Measurements from ENCODE around the gene NOL3. TPM values are rescaled to one million over a fixed set of nuclear protein-coding genes. Genes with fewer than 3 reads are reported as not detected.
A peak's percentile ranks its signal among the peaks of the same experiment; 100 is the strongest.

The NOL3 gene
- total RNA-seq, 5 donors from 2014 or later (not counting 1 experiment from before 2014, with no cell fraction given), result 2.1 to 8.0 (median 5.2) TPM

DNA sequence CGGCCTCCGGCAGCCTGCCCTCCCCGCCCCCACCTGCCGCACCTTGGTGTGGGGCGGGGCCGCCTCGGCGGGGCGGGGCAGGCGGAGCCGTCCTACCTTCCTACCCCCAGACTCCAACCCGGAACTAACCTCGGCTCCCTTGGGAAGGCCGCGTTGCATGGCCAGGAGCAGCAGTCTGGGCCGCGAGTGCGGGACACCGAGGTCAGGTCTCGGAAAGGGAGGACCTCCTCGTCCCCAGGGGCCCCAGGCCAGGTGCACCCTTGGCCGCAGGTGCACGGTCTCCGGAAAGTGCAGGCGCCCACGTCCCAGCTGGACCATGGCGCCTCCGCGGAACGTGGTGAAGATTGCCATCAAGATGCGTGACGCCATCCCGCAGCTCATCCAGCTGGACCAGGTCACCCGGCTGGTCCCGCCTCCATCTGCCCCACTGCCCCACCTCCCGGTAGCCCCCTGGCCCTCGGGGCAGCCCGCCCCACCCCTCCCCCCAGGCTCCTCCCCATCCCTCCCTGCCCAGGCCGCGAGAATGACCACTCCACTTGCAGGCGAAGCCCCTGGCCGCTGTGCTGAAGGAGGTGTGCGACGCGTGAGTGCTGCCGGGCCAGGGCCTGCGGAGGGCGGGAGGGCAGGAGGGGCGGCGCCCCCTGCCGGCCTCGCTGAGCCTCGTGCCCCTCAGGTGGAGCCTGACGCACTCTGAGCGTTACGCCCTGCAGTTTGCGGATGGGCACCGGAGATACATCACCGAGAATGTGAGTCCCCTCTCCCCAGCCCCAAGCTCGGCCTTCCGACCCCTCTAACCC, 28.9 kb downstream of the NOL3 start, which contains the start of gene ELMO3:
TSS of gene ELMO3 (plus strand) at position 121 of the 797 bp plus-strand sequence. CDS start at position 317, 196 bp downstream.
- POLR2A ChIA-PET, result no interaction called here
- H3K9me3 ChIP-seq, result no peaks in the 10 kb centered on the region
- DNase-seq (no peak), ATAC-seq (replicated peaks in 1 of 4) (peak in 1 of 4 experiments; percentile 33)
- 97% methylated on average over 33 of the region's 61 CpGs for WGBS (ENCODE audit: insufficient coverage)
- CTCF ChIA-PET, result no interaction called here
- Mint-ChIP-seq H3K4me3 (no peak within 1 kb of the TSS), H3K36me3 (peaks cover 20% of the 10 kb centered on the region), H3K4me1 (peaks cover 17 to 29% (median 17%) of the 10 kb centered on the region in 3 donors), H3K9me3 (no peaks in the 10 kb centered on the region), H3K27me3 (no peaks in the 10 kb centered on the region), H3K27ac (peak within 1 kb of the TSS in 1 of 2 donors; percentile 31)
- H3K4me3 ChIP-seq (ENCODE audit: control insufficient read depth in 1 of 2, extremely low read depth in 1 of 2, low read length in 1 of 2), result no peak within 1 kb of the TSS
- H3K4me1 ChIP-seq (ENCODE audit: control insufficient read depth in 1 of 2, extremely low read depth in 1 of 2, insufficient read depth in 2 of 2, low read length in 2 of 2), result peaks cover 0 to 27% of the 10 kb centered on the region in 2 experiments
- H3K36me3 ChIP-seq (ENCODE audit: control insufficient read depth in 2 of 2, extremely low read depth in 1 of 2, insufficient read depth in 1 of 2, low read length in 1 of 2), result peaks cover 31 to 75% of the 10 kb centered on the region in 2 donors
- no peak within 1 kb of the TSS for H3K27ac ChIP-seq (ENCODE audit: low read length)
- H3K27me3 ChIP-seq (replicated peaks in 1 of 2; ENCODE audit: control insufficient read depth in 2 of 2, extremely low read depth in 1 of 2, insufficient read depth in 2 of 2, low read length in 1 of 2), result no peaks in the 10 kb centered on the region

DNA sequence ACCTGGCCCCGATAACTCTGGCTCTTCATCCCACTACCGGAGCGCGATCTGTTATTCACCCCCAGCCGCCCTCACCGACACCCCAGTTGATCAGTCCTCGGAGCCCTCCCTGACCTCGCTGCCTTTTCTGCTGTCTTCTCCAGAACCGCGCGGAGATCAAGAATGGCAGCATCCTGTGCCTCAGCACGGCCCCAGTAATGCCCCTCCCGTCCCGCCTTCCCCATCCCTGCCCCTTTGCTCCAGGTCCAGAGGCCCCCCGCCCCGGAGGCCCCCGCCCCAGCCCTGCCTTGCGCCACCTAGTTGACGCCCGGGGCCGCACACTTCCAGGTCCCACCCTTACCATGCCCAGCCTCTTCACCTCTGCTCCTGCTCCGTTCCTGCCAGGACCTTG, 29.5 kb downstream of the NOL3 start:
- H3K4me1 Mint-ChIP-seq, result peaks cover 14 to 24% (median 16%) of the 10 kb centered on the region in 3 donors
- DNase-seq (no peak), ATAC-seq (replicated peaks in 1 of 4) (no peak)
- POLR2A ChIA-PET, result no interaction called here
- no peaks in the 10 kb centered on the region for H3K27me3 Mint-ChIP-seq
- no peaks in the 10 kb centered on the region for H3K27me3 ChIP-seq (replicated peaks in 1 of 2; ENCODE audit: control insufficient read depth in 2 of 2, extremely low read depth in 1 of 2, insufficient read depth in 2 of 2, low read length in 1 of 2)
- H3K4me1 ChIP-seq (ENCODE audit: control insufficient read depth in 1 of 2, extremely low read depth in 1 of 2, insufficient read depth in 2 of 2, low read length in 2 of 2), result peaks cover 0 to 21% of the 10 kb centered on the region in 2 experiments
- CTCF ChIA-PET, result no interaction called here
- H3K4me3 ChIP-seq (ENCODE audit: control insufficient read depth in 1 of 2, extremely low read depth in 1 of 2, low read length in 1 of 2), result no peak overlapping the region
- H3K9me3 Mint-ChIP-seq, result no peaks in the 10 kb centered on the region
- no peaks in the 10 kb centered on the region for H3K9me3 ChIP-seq
- H3K27ac Mint-ChIP-seq, result no peak overlapping the region
- peaks cover 20% of the 10 kb centered on the region for H3K36me3 Mint-ChIP-seq
- no peak overlapping the region for H3K4me3 Mint-ChIP-seq
- peaks cover 30 to 69% of the 10 kb centered on the region in 2 donors for H3K36me3 ChIP-seq (ENCODE audit: control insufficient read depth in 2 of 2, extremely low read depth in 1 of 2, insufficient read depth in 1 of 2, low read length in 1 of 2)
- 92% methylated on average over 20 of the region's 22 CpGs for WGBS (ENCODE audit: insufficient coverage)
- no peak overlapping the region for H3K27ac ChIP-seq (ENCODE audit: low read length)

DNA sequence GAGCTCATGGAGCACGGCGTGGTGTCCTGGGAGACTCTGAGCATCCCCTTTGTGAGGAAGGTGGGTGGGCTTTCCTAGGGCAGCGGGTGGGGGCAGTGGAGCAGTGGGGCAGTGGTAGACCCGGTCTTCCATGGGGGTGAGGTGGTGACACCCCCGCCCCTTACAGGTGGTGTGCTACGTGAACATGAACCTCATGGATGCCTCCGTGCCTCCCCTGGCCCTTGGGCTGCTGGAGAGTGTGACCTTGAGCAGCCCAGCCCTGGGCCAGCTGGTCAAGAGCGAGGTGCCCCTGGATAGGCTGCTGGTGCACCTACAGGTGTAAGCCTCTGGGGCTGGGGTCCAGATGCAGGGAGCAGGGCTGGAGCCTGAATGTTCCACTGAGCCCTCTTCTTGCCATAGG, 30.2 kb downstream of the NOL3 start:
- 94% methylated on average over 8 of the region's 8 CpGs for WGBS (ENCODE audit: insufficient coverage)
- peaks cover 13 to 18% (median 16%) of the 10 kb centered on the region in 3 donors for H3K4me1 Mint-ChIP-seq
- no peaks in the 10 kb centered on the region for H3K9me3 Mint-ChIP-seq
- no peaks in the 10 kb centered on the region for H3K27me3 Mint-ChIP-seq
- DNase-seq, result no peak
- no peak overlapping the region for H3K27ac Mint-ChIP-seq
- POLR2A ChIA-PET, result no interaction called here
- peaks cover 27 to 62% of the 10 kb centered on the region in 2 donors for H3K36me3 ChIP-seq (ENCODE audit: control insufficient read depth in 2 of 2, extremely low read depth in 1 of 2, insufficient read depth in 1 of 2, low read length in 1 of 2)
- H3K36me3 Mint-ChIP-seq, result peaks cover 19% of the 10 kb centered on the region
- H3K4me3 Mint-ChIP-seq, result no peak overlapping the region
- H3K27me3 ChIP-seq (replicated peaks in 1 of 2; ENCODE audit: control insufficient read depth in 2 of 2, extremely low read depth in 1 of 2, insufficient read depth in 2 of 2, low read length in 1 of 2), result no peaks in the 10 kb centered on the region
- no peaks in the 10 kb centered on the region for H3K9me3 ChIP-seq
- no peak for ATAC-seq (replicated peaks in 1 of 4)
- CTCF ChIA-PET, result no interaction called here
- H3K27ac ChIP-seq (ENCODE audit: low read length), result no peak overlapping the region
- no peak overlapping the region for H3K4me3 ChIP-seq (ENCODE audit: control insufficient read depth in 1 of 2, extremely low read depth in 1 of 2, low read length in 1 of 2)
- H3K4me1 ChIP-seq (ENCODE audit: control insufficient read depth in 1 of 2, extremely low read depth in 1 of 2, insufficient read depth in 2 of 2, low read length in 2 of 2), result peaks cover 0 to 15% of the 10 kb centered on the region in 2 experiments

DNA sequence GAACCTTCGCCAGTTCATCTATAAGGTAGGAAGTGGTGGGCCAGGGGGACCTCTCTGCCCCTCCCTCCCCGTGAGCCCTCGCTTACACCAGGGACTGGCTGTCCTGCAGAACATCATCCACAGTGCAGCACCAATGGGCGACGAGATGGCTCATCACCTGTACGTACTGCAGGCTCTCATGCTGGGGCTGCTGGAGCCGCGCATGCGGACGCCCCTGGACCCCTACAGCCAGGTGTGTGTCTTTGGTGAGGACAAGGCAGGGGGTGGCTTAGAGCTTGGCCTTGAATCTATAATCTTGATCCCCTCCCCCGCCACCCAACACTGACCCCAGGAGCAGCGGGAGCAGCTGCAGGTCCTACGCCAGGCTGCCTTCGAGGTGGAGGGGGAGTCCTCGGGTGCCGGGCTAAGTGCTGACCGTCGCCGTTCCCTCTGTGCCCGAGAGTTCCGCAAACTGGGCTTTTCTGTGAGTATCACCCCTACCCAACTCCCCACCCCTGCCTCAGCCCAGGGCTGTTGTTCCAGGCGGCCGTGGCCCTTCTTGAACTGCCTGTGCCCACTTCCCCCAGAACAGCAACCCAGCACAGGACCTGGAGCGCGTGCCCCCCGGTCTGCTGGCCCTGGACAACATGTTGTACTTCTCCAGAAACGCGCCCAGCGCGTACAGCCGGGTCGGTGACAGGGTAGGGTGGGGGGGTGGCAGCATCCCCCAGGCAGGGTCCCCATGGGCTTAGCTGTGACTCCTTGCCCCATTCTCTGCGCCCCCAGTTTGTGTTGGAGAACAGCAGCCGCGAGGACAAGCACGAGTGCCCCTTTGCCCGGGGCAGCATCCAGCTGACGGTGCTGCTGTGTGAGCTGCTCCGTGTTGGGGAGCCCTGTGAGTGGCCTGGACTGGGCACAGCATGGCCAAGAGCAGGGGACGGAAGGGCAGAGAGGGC, 31.3 kb downstream of the NOL3 start:
- no peak for ATAC-seq (replicated peaks in 1 of 4)
- CTCF ChIA-PET, result interaction anchor here (0.5 to 1.0 kb wide), 3 partner anchors 238 to 379 kb away, joined by 3 to 4 read pairs (median 3); no protein-coding TSS in a partner anchor

DNA sequence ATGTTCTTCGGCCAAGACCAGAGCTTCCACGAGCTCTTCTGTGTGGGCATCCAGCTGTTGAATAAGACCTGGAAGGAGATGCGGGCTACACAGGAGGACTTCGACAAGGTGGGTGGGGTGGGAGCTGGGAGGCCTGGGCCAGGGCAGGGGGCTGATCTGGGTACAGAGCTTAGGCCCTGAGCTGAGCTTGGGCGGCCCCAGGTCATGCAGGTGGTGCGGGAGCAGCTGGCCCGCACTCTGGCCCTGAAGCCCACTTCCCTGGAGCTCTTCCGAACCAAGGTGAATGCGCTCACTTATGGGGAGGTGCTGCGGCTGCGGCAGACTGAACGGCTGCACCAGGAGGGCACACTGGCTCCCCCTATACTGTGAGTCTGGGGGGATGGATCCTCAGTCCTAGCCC, 32.1 kb downstream of the NOL3 start:
- Mint-ChIP-seq H3K27me3 (no peaks in the 10 kb centered on the region), H3K4me3 (no peak overlapping the region), H3K4me1 (peaks cover 0 to 8% (median 2%) of the 10 kb centered on the region in 3 donors), H3K36me3 (peaks cover 4% of the 10 kb centered on the region), H3K9me3 (no peaks in the 10 kb centered on the region), H3K27ac (no peak overlapping the region)
- Histone ChIP-seq H3K4me3 (ENCODE audit: control insufficient read depth in 1 of 2, extremely low read depth in 1 of 2, low read length in 1 of 2) (no peak overlapping the region), H3K9me3 (no peaks in the 10 kb centered on the region), H3K27me3 (replicated peaks in 1 of 2; ENCODE audit: control insufficient read depth in 2 of 2, extremely low read depth in 1 of 2, insufficient read depth in 2 of 2, low read length in 1 of 2) (no peaks in the 10 kb centered on the region), H3K36me3 (ENCODE audit: control insufficient read depth in 2 of 2, extremely low read depth in 1 of 2, insufficient read depth in 1 of 2, low read length in 1 of 2) (peaks cover 30 to 43% of the 10 kb centered on the region in 2 donors), H3K27ac (ENCODE audit: low read length) (no peak overlapping the region), H3K4me1 (ENCODE audit: control insufficient read depth in 1 of 2, extremely low read depth in 1 of 2, insufficient read depth in 2 of 2, low read length in 2 of 2) (peaks cover 0 to 2% of the 10 kb centered on the region in 2 experiments)
- DNase-seq (no peak), ATAC-seq (replicated peaks in 1 of 4) (no peak)
- CTCF ChIA-PET, result interaction anchor here (0.5 to 1.0 kb wide), 2 partner anchors 16 to 380 kb away, joined by 3 to 5 read pairs; no protein-coding TSS in a partner anchor
- POLR2A ChIA-PET, result no interaction called here
- WGBS (ENCODE audit: insufficient coverage), result 97% methylated on average over 6 of the region's 12 CpGs

More for the DNA sequence above, 31.3 kb downstream of the NOL3 start:
- POLR2A ChIA-PET, result no interaction called here
- Histone ChIP-seq H3K36me3 (ENCODE audit: control insufficient read depth in 2 of 2, extremely low read depth in 1 of 2, insufficient read depth in 1 of 2, low read length in 1 of 2) (peaks cover 30 to 50% of the 10 kb centered on the region in 2 donors), H3K27me3 (replicated peaks in 1 of 2; ENCODE audit: control insufficient read depth in 2 of 2, extremely low read depth in 1 of 2, insufficient read depth in 2 of 2, low read length in 1 of 2) (no peaks in the 10 kb centered on the region), H3K9me3 (no peaks in the 10 kb centered on the region), H3K4me1 (ENCODE audit: control insufficient read depth in 1 of 2, extremely low read depth in 1 of 2, insufficient read depth in 2 of 2, low read length in 2 of 2) (peaks cover 0 to 8% of the 10 kb centered on the region in 2 experiments), H3K27ac (ENCODE audit: low read length) (no peak overlapping the region), H3K4me3 (ENCODE audit: control insufficient read depth in 1 of 2, extremely low read depth in 1 of 2, low read length in 1 of 2) (no peak overlapping the region)
- peaks cover 7% of the 10 kb centered on the region for H3K36me3 Mint-ChIP-seq
- WGBS (ENCODE audit: insufficient coverage), result 94% methylated on average over 20 of the region's 40 CpGs
- peaks cover 4 to 13% (median 7%) of the 10 kb centered on the region in 3 donors for H3K4me1 Mint-ChIP-seq
- no peak overlapping the region for H3K27ac Mint-ChIP-seq
- no peaks in the 10 kb centered on the region for H3K27me3 Mint-ChIP-seq
- H3K4me3 Mint-ChIP-seq, result no peak overlapping the region
- no peak for DNase-seq
- H3K9me3 Mint-ChIP-seq, result no peaks in the 10 kb centered on the region

DNA sequence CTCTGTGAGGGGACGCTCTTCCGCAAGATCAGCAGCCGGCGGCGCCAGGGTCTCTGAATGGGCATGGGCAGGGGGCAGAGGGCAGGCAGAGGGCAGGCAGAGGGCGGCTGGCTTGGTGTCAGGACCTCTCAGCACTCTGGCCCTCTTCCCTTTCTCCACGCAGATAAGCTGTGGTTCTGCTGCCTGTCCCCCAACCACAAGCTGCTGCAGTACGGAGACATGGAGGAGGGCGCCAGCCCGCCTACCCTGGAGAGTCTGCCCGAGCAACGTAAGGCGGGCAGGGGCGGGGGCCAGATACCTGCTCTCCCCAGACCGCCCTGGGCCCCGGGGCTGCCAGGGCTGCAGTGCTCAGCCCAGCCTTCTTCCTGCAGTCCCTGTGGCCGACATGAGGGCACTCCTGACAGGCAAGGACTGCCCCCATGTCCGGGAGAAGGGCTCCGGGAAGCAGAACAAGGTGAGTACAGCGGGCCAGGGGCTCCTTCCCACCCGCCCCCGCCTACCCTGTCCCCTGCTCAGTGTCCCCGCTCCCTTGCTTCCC, 32.7 kb downstream of the NOL3 start:
- Histone ChIP-seq H3K27me3 (replicated peaks in 1 of 2; ENCODE audit: control insufficient read depth in 2 of 2, extremely low read depth in 1 of 2, insufficient read depth in 2 of 2, low read length in 1 of 2) (no peaks in the 10 kb centered on the region), H3K4me1 (ENCODE audit: control insufficient read depth in 1 of 2, extremely low read depth in 1 of 2, insufficient read depth in 2 of 2, low read length in 2 of 2) (no peaks in the 10 kb centered on the region), H3K9me3 (no peaks in the 10 kb centered on the region), H3K36me3 (ENCODE audit: control insufficient read depth in 2 of 2, extremely low read depth in 1 of 2, insufficient read depth in 1 of 2, low read length in 1 of 2) (peaks cover 26 to 37% of the 10 kb centered on the region in 2 donors), H3K4me3 (ENCODE audit: control insufficient read depth in 1 of 2, extremely low read depth in 1 of 2, low read length in 1 of 2) (no peak overlapping the region), H3K27ac (ENCODE audit: low read length) (no peak overlapping the region)
- ATAC-seq (replicated peaks in 1 of 4) (no peak), DNase-seq (no peak)
- Mint-ChIP-seq H3K4me3 (no peak overlapping the region), H3K36me3 (no peaks in the 10 kb centered on the region), H3K27ac (no peak overlapping the region), H3K9me3 (no peaks in the 10 kb centered on the region), H3K27me3 (no peaks in the 10 kb centered on the region), H3K4me1 (peaks cover 0 to 8% (median 0%) of the 10 kb centered on the region in 3 donors)
- ChIA-PET POLR2A (no interaction called here), CTCF (interaction anchor here (0.5 to 1.0 kb wide), 3 partner anchors 15 to 380 kb away, joined by 3 to 5 read pairs (median 3); no protein-coding TSS in a partner anchor)
- 94% methylated on average over 18 of the region's 23 CpGs for WGBS (ENCODE audit: insufficient coverage)

Measured in T-cell (primary cell).